GM20000 (cell line): Measurements from ENCODE around the gene UCP2.

Experiments
- DNase-seq: peaks from one replicate; pipeline ENCODE4 v3.0.0; 2012; ENCODE audit warnings: low spot score
- CTCF ChIP-seq: IDR thresholded peaks from 2 replicates; pipeline ENCODE4 v1.5.1; 2012; ENCODE audit warnings: mild to moderate bottlenecking, control low read depth; ENCODE audit errors: extremely low read depth, missing control alignments

The UCP2 gene

GRCh38 chr11:74004046-74004695, 21.5 kb upstream of the UCP2 start:
- no peak for TF ChIP-seq CTCF

GRCh38 chr11:74002832-74003231, 20.2 kb upstream of the UCP2 start:
- no peak for DNase-seq
- TF ChIP-seq CTCF: no peak

More at GRCh38 chr11:74004046-74004695, 21.5 kb upstream of the UCP2 start:
- no peak for DNase-seq

- DNase-seq: no peak
- TF ChIP-seq CTCF: no peak
Measured at GRCh38 chr11:74001822-74002286, 19.2 kb upstream of the UCP2 start.

- no peak for TF ChIP-seq CTCF
- DNase-seq: no peak
Measured at GRCh38 chr11:74000307-74001133, 17.9 kb upstream of the UCP2 start.

GRCh38 chr11:73999581-74000306, 17.1 kb upstream of the UCP2 start:
- DNase-seq: no peak

GRCh38 chr11:73998846-73999575, 16.4 kb upstream of the UCP2 start:
- no peak for TF ChIP-seq CTCF
- DNase-seq: no peak

More at GRCh38 chr11:73999581-74000306, 17.1 kb upstream of the UCP2 start:
- TF ChIP-seq CTCF: no peak
